GM12878 (cell line): ENCODE measurements around the gene FICD. TPM values are rescaled to one million over a fixed set of nuclear protein-coding genes. Genes with fewer than 3 reads are reported as not detected.

Source experiments
- ATAC-seq: fragments of 200-7000 bp; cut with Tn5 transposase; 3 replicates; pipeline ENCODE4 v1.9.1; 2020; ENCODE audit warnings: mild to moderate bottlenecking, moderate library complexity
- BruUV-seq: library from RNA; stranded (reverse); fragments of 400-500 nt; replicated peaks from 2 replicates; lab custom pipeline; 2021; lab: Mats Ljungman, UMichigan
- CTCF ChIA-PET: fragments of 300-600 bp; sonication (Branson Sonifier 250); formaldehyde crosslinking; extraction: SDS; loops from one replicate; lab custom pipeline; 2021; ENCODE audit warnings: inconsistent platforms; lab: Yijun Ruan, JAX
- POLR2A ChIA-PET: fragments of 350-600 bp; formaldehyde crosslinking; extraction: SDS; loops from one replicate; lab custom pipeline; 2021; ENCODE audit warnings: inconsistent platforms; lab: Charles Lee
- RAD21 ChIA-PET: fragments of 300-600 bp; sonication (Branson Sonifier 250); formaldehyde crosslinking; loops from one replicate; lab custom pipeline; 2023; ENCODE audit warnings: antibody characterized with exemption; ENCODE audit not compliant: unreplicated experiment; lab: Charles Lee
- SMC1A ChIA-PET: fragments of 300-600 bp; sonication (Branson Sonifier 250); formaldehyde crosslinking; loops from one replicate; lab custom pipeline; 2023; ENCODE audit not compliant: unreplicated experiment, uncharacterized antibody; lab: Charles Lee
- DNase-seq: peaks from one replicate; pipeline ENCODE4 v3.0.0-alpha.2; 2011; ENCODE audit warnings: low read depth, low spot score
- FAIRE-seq: peaks from 3 replicates; lab custom pipeline; 2011; peaks lifted over from hg19 to GRCh38; lab: Jason Lieb, UNC
- H2AFZ ChIP-seq: 2 replicates; pipeline ENCODE4 v1.6.0; 2011; ENCODE audit warnings: low read depth, low read length, control low read depth; ENCODE audit not compliant: control insufficient read depth
- H3K27ac ChIP-seq: 2 replicates; pipeline ENCODE4 v1.5.1; 2011; ENCODE audit warnings: control low read depth; ENCODE audit not compliant: control insufficient read depth, insufficient read depth
- H3K27me3 ChIP-seq, 2 experiments: replicated peaks in 1 of 2; 2 replicates each; pipeline versions ENCODE4 v1.6.0 to v1.6.1; 2011; ENCODE audit warnings: low read length in 1 of 2; ENCODE audit not compliant: control insufficient read depth in 2 of 2, insufficient read depth in 2 of 2
- H3K36me3 ChIP-seq, 2 experiments: 2 replicates each; pipeline ENCODE4 v1.5.1; 2011; ENCODE audit warnings: low read length in 1 of 2; ENCODE audit not compliant: control insufficient read depth in 2 of 2, insufficient read depth in 2 of 2
- H3K4me1 ChIP-seq: 2 replicates; pipeline ENCODE4 v1.6.1; 2011; ENCODE audit warnings: mild to moderate bottlenecking, low read length, moderate library complexity, mixed read lengths; ENCODE audit not compliant: control insufficient read depth, insufficient read depth
- H3K4me2 ChIP-seq: 2 replicates; pipeline ENCODE4 v1.6.0; 2011; ENCODE audit warnings: control low read depth; ENCODE audit not compliant: control insufficient read depth, insufficient read depth
- H3K4me3 ChIP-seq: fragments of 200-600 bp; sonication (generic); 2 replicates; pipeline ENCODE4 v1.5.1; 2016
- H3K79me2 ChIP-seq: 2 replicates; pipeline ENCODE4 v1.6.0; 2011; ENCODE audit warnings: low read length; ENCODE audit not compliant: control insufficient read depth, insufficient read depth
- H3K9ac ChIP-seq: 2 replicates; pipeline ENCODE4 v1.8.0; 2011; ENCODE audit warnings: low read length, control low read depth, mixed read lengths; ENCODE audit not compliant: control insufficient read depth, insufficient read depth
- H3K9me3 ChIP-seq: replicated peaks from 3 replicates; pipeline ENCODE4 v1.5.1; 2011; ENCODE audit warnings: mild to moderate bottlenecking, low read length; ENCODE audit not compliant: control insufficient read depth, insufficient read depth
- H4K20me1 ChIP-seq: 2 replicates; pipeline ENCODE4 v1.6.0; 2011; ENCODE audit not compliant: control insufficient read depth, insufficient read depth
- CEBPZ ChIP-seq: fragments of 150-350 bp; IDR thresholded peaks from 2 replicates; pipeline ENCODE4 v1.6.1; 2016; ENCODE audit warnings: low read depth, low read length
- CUX1 ChIP-seq: IDR thresholded peaks from 2 replicates; pipeline ENCODE4 v1.6.1; 2012; ENCODE audit warnings: improper control_type of control experiment, low read depth, low read length; ENCODE audit not compliant: insufficient replicate concordance
- E2F4 ChIP-seq: IDR thresholded peaks from 2 replicates; pipeline ENCODE4 v1.6.1; 2012; ENCODE audit warnings: low read depth, low read length, improper control_type of control experiment
- ESRRA ChIP-seq: IDR thresholded peaks from 2 replicates; pipeline ENCODE4 v1.6.1; 2012; ENCODE audit warnings: mild to moderate bottlenecking, low read length, improper control_type of control experiment
- WGBS: methylation state at CpG from one replicate; pipeline ENCODE4 v1.1.6; 2016; ENCODE audit warnings: low lambda C conversion rate; ENCODE audit not compliant: insufficient replicate concordance, insufficient coverage; ENCODE audit errors: missing lambda C conversion rate; 5-methylcytosine and 5-hydroxymethylcytosine counted together
- in situ Hi-C: fragments of 300-500 bp; cut with MboI; formaldehyde crosslinking; loops from 9 replicates; pipeline ENCODE4 v1.14.3; 2018; ENCODE audit warnings: mixed read lengths
- intact Hi-C: fragments of 100-400 bp; cut with micrococcal nuclease; formaldehyde crosslinking; loops from one replicate; pipeline ENCODE4 v1.14.2; 2022; ENCODE audit not compliant: unreplicated experiment
- polyA plus RNA-seq, 11 experiments: library from polyadenylated mRNA; depleted of rRNA in 4 of 11; unstranded in 6 of 11; stranded (reverse) in 5 of 11; fragments of >200 nt; fragmentation: Nextera tagmentation in 4 of 11; fragmentation: Illumina TruSeq in 1 of 11; extraction: Ambion mirVana in 4 of 11; extraction: Trizol in 1 of 11; gene quantifications; 1 replicate in 1 of 11; 2 replicates in 10 of 11; pipeline versions ENCODE4 v1.2.1 to v1.2.3, GENCODE V29; 2011 to 2016; ENCODE audit warnings: inconsistent platforms in 2 of 11, missing spikeins in 2 of 11, low read depth in 1 of 11
- total RNA-seq, 4 experiments: library from RNA; depleted of rRNA in 3 of 4; stranded (reverse); fragments of >200 nt in 3 of 4; fragmentation: Illumina TruSeq in 1 of 4; extraction: Trizol in 1 of 4; gene quantifications; 2 replicates each; pipeline versions ENCODE4 v1.2.1 to v1.2.3, GENCODE V29; 2013 to 2021

The FICD gene
- total and polyA plus RNA-seq, 10 of the 15 experiments (the other 5 are each of a cell fraction or from before 2014, with no cell fraction given): 1.1 to 9.4 (median 4.3) TPM

- ChIA-PET RAD21 (interaction anchor here (0.9 to 23.0 kb wide), 10 partner anchors 10 to 529 kb away, joined by 3 to 633 read pairs (median 18); partner anchors contain the start of genes ALKBH2 and SELPLG), POLR2A (interaction anchor here (1.0 to 14.2 kb wide), 5 partner anchors 10 to 100 kb away, joined by 4 to 211 read pairs (median 44); partner anchors contain the start of gene SELPLG), CTCF (interaction anchor here (1.0 to 21.5 kb wide), 12 partner anchors 8 to 386 kb away, joined by 4 to 866 read pairs (median 9); partner anchors contain the start of genes FICD and SELPLG), SMC1A (interaction anchor here (0.8 to 26.5 kb wide), 15 partner anchors 9 to 387 kb away, joined by 3 to 718 read pairs (median 11); partner anchors contain the start of gene SELPLG)
- Histone ChIP-seq H3K9ac (peak overlapping the region; percentile 87), H3K4me3 (peak overlapping the region; percentile 89), H3K9me3 (no peaks in the 10 kb centered on the region), H2AFZ (no peak overlapping the region), H4K20me1 (no peaks in the 10 kb centered on the region), H3K4me2 (peak overlapping the region; percentile 92), H3K4me1 (peaks cover 47% of the 10 kb centered on the region), H3K36me3 (peaks cover 6 to 24% of the 10 kb centered on the region in 2 experiments), H3K27me3 (no peaks in the 10 kb centered on the region), H3K79me2 (peaks cover 72% of the 10 kb centered on the region), H3K27ac (peak overlapping the region; percentile 100)
- no peak for DNase-seq
- in situ Hi-C loops (loop anchor here (5.0 kb wide), 1 partner anchor 389 kb away; no protein-coding TSS in a partner anchor), intact Hi-C loops (loop anchor here (1.0 to 5.0 kb wide), 7 partner anchors 23 to 389 kb away; partner anchors contain the start of gene CORO1C)
- TF ChIP-seq CUX1: peak; percentile 5
- no peak for TF ChIP-seq ESRRA
- no peak for TF ChIP-seq E2F4
- no peak for TF ChIP-seq CEBPZ
- BruUV-seq: no TSS peak
- no peak for ATAC-seq
- FAIRE-seq: no peak
- 0% methylated on average over 1 of the region's 1 CpG for WGBS
Observed at GRCh38 chr12:108563804-108564151, 48.7 kb downstream of the FICD start.
